Skeletal muscle tissue (tissue), 4 donors: Measurements from ENCODE around the gene MSI2. TPM values are rescaled to one million over a fixed set of nuclear protein-coding genes. Genes with fewer than 3 reads are reported as not detected.
A peak's percentile ranks its signal among the peaks of the same experiment; 100 is the strongest.
"Not testable (repeated sequence)": the region's sequence is repeated elsewhere in the genome, so short reads cannot be mapped to it uniquely, and the experiment has no call there.

Experiments used
- H3K27ac ChIP-seq: one replicate; pipeline ENCODE4 v1.7.0; 2013; ENCODE audit warnings: mild to moderate bottlenecking, low read depth, low read length, inconsistent platforms
- H3K27me3 ChIP-seq, 3 donors: one replicate each; pipeline ENCODE4 v1.7.0; 2013; ENCODE audit warnings: low read length in 3 of 3; ENCODE audit not compliant: control insufficient read depth in 3 of 3, insufficient read depth in 3 of 3
- H3K36me3 ChIP-seq, 3 donors: one replicate each; pipeline ENCODE4 v1.7.0; 2013; ENCODE audit warnings: low read length in 3 of 3; ENCODE audit not compliant: control insufficient read depth in 3 of 3, insufficient read depth in 3 of 3
- H3K4me1 ChIP-seq, 3 donors: one replicate each; pipeline ENCODE4 v1.7.0; 2013; ENCODE audit warnings: low read length in 3 of 3, mild to moderate bottlenecking in 3 of 3; ENCODE audit not compliant: control insufficient read depth in 3 of 3, insufficient read depth in 3 of 3
- H3K4me3 ChIP-seq, 3 donors: one replicate each; pipeline ENCODE4 v1.7.0; 2013; ENCODE audit warnings: low read length in 3 of 3
- H3K9ac ChIP-seq, 3 donors: one replicate each; pipeline ENCODE4 v1.7.0; 2013; ENCODE audit warnings: low read length in 3 of 3, mild to moderate bottlenecking in 3 of 3, moderate library complexity in 2 of 3, low read depth in 1 of 3
- H3K9me3 ChIP-seq, 3 donors: one replicate each; pipeline ENCODE4 v1.7.0; 2013; ENCODE audit warnings: low read length in 3 of 3; ENCODE audit not compliant: control insufficient read depth in 3 of 3
- total RNA-seq: library from RNA; depleted of rRNA; stranded (reverse); fragments of >200 nt; gene quantifications from one replicate; pipeline ENCODE4 v1.2.3, GENCODE V29; 2014
- donor health status: Osteomylitis.

The MSI2 gene
- total RNA-seq, 1 donor from 2014 or later, result 20.4 TPM

DNA sequence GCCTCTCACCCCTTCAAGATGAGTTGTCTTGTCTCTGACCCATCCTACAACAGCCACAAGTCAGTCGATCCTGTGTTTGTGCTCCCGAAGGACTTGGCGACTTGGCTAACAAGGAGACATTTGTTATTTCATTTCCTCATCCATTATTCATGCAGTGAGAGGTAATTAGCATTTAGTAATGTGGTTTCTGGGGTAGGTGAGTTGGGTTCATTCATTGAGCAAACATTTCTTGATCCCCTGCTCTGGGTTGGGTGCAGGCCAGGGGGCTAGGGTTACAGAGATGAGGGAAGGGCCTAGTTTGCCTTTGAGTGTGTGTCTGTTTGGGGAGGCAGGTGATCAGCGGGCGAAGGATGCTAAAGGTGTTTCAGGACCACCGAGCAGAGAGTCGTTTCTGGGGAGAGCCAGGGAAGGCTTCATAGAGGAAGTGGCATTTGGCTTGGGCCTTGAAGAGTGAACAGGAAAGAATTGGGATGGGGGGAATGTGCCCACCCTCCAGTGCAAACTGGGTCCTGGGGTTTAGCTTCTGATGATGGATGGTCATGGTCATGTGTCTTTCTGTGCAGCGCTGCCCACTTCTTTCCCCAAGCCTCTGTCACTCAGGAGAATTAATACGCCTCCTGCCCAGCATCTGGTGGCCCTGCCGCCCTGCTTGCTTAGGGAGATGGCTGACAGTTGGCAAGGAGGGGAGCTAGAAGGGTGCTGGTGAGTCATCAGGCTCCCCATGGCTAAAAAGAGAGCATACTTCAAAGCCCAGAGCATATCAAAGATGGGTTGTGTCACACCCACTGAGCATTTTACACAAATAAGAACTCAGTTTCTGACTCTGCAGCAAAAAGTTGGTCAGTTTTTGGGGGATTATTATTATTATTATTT is 38.5 kb downstream of the MSI2 start:
- peak overlapping the region; percentile 83 for H3K27ac ChIP-seq
- no peak overlapping the region for H3K4me3 ChIP-seq
- H3K27me3 ChIP-seq, result no peaks in the 10 kb centered on the region
- H3K9ac ChIP-seq, result peak overlapping the region in 1 of 3 donors; percentile 62
- H3K36me3 ChIP-seq, result peaks cover 0 to under 1% (median 0%) of the 10 kb centered on the region in 3 donors
- H3K4me1 ChIP-seq, result peaks cover 19 to 49% (median 43%) of the 10 kb centered on the region in 3 donors
- H3K9me3 ChIP-seq, result no peaks in the 10 kb centered on the region

DNA sequence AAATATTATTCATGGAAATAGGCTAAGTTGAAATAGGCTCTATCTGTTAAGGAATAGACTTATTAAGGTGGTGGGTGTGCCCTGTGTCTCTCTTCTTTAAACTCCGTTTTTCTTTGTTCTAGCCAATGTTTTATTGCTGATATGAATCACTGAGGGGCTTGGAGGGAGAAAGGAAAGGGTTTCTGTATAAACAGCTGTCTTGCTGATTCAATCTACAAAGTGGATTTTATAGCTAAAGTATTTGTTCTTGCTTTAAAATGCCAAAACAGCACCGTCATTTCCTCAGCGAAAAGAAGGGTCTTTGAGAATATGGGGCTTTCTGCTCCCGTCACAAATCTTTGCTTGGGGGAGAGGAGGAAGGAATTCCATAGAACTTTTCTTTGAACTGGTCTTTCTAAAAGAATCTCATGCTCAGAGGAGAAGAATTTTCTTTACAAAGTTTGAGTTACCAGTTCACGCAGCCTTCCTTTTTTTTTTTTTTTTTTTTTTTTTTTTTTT is 39.3 kb downstream of the MSI2 start:
- Histone ChIP-seq H3K27ac (peak overlapping the region; percentile 83), H3K4me1 (peaks cover 15 to 44% (median 40%) of the 10 kb centered on the region in 3 donors), H3K9me3 (no peaks in the 10 kb centered on the region), H3K27me3 (no peaks in the 10 kb centered on the region), H3K9ac (peak overlapping the region in 2 of 3 donors; percentile 62 to 65), H3K4me3 (peak overlapping the region in 1 of 3 donors; percentile 17), H3K36me3 (no peaks in the 10 kb centered on the region)

GRCh38 chr17:57296231-57296630 is 39.9 kb downstream of the MSI2 start:
- H3K27ac ChIP-seq, result peak overlapping the region; percentile 83
- H3K9ac ChIP-seq, result peak overlapping the region in 1 of 3 donors; percentile 65
- H3K4me1 ChIP-seq, result peaks cover 15 to 38% (median 35%) of the 10 kb centered on the region in 3 donors
- H3K9me3 ChIP-seq, result no peaks in the 10 kb centered on the region
- no peak overlapping the region for H3K4me3 ChIP-seq
- H3K36me3 ChIP-seq, result no peaks in the 10 kb centered on the region
- H3K27me3 ChIP-seq, result no peaks in the 10 kb centered on the region

DNA sequence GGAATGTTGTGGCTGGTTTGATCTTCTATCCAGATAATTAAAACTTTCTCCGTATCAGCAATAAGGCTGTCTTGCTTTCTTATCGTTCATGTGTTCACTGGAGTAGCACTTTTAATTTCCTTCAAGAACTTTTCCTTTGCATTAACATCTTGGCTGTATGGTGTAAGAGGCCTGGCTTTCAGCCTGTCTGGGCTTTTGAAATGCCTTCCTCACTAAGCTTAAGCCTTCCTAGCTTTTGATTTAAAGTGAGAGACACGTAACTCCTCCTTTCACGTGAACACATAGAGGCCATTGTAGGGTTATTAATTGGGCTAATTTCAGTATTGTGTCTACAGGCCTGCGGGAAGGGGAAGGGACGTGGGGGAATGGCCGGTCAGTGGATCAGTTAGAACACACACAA is 42.9 kb downstream of the MSI2 start:
- Histone ChIP-seq H3K27ac (no peak overlapping the region), H3K36me3 (no peaks in the 10 kb centered on the region), H3K9me3 (no peaks in the 10 kb centered on the region), H3K27me3 (no peaks in the 10 kb centered on the region), H3K4me3 (no peak overlapping the region), H3K9ac (no peak overlapping the region), H3K4me1 (peaks cover 15 to 32% (median 28%) of the 10 kb centered on the region in 3 donors)

GRCh38 chr17:57300592-57300991 is 44.3 kb downstream of the MSI2 start:
- not testable (repeated sequence) for H3K9me3 ChIP-seq, H3K36me3 ChIP-seq, H3K27me3 ChIP-seq, H3K4me3 ChIP-seq, H3K27ac ChIP-seq, H3K9ac ChIP-seq
- H3K4me1 ChIP-seq, result peaks cover 6 to 23% (median 16%) of the 10 kb centered on the region in 3 donors

GRCh38 chr17:57302690-57303465 is 46.6 kb downstream of the MSI2 start:
- peaks cover 0 to 29% (median 21%) of the 10 kb centered on the region in 3 donors for H3K4me1 ChIP-seq
- no peaks in the 10 kb centered on the region for H3K36me3 ChIP-seq
- H3K27me3 ChIP-seq, result no peaks in the 10 kb centered on the region
- no peak overlapping the region for H3K4me3 ChIP-seq
- H3K9me3 ChIP-seq, result no peaks in the 10 kb centered on the region
- no peak overlapping the region for H3K27ac ChIP-seq
- no peak overlapping the region for H3K9ac ChIP-seq

DNA sequence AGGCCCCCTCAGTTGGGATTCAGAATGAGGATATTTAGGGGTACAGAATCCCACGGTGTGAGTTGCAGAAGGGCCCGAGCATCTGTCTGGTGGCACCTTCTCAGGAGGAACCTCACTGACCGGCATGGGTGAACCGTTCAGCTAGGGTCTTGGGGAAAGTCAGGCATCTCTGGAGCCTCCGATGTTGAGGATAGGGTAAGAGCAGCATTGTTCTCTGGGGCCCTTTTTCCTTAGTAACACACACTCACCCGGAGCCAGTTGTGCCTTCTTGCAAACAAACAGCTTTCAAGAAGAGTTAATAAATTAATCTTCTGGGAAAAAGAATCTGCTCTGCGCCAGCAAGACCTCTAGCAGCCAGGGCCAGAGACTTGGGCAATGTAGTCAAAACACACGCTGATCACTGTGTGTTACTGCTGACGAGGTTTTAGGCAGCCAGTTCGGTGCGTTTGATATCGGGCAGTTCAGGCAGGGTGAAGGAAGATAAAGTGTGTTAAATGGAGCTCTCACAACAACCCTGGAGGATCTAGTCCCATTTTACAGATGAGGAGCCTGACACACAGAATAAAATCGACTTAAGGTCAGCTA is 48.9 kb downstream of the MSI2 start:
- no peaks in the 10 kb centered on the region for H3K9me3 ChIP-seq
- no peaks in the 10 kb centered on the region for H3K36me3 ChIP-seq
- no peak overlapping the region for H3K27ac ChIP-seq
- H3K9ac ChIP-seq, result no peak overlapping the region
- no peak overlapping the region for H3K4me3 ChIP-seq
- H3K4me1 ChIP-seq, result peaks cover 13 to 49% (median 40%) of the 10 kb centered on the region in 3 donors
- H3K27me3 ChIP-seq, result no peaks in the 10 kb centered on the region

GRCh38 chr17:57305908-57306504 is 49.7 kb downstream of the MSI2 start:
- no peaks in the 10 kb centered on the region for H3K36me3 ChIP-seq
- no peak overlapping the region for H3K27ac ChIP-seq
- no peak overlapping the region for H3K4me3 ChIP-seq
- H3K4me1 ChIP-seq, result peaks cover 13 to 52% (median 40%) of the 10 kb centered on the region in 3 donors
- H3K9me3 ChIP-seq, result no peaks in the 10 kb centered on the region
- no peaks in the 10 kb centered on the region for H3K27me3 ChIP-seq
- no peak overlapping the region for H3K9ac ChIP-seq

DNA sequence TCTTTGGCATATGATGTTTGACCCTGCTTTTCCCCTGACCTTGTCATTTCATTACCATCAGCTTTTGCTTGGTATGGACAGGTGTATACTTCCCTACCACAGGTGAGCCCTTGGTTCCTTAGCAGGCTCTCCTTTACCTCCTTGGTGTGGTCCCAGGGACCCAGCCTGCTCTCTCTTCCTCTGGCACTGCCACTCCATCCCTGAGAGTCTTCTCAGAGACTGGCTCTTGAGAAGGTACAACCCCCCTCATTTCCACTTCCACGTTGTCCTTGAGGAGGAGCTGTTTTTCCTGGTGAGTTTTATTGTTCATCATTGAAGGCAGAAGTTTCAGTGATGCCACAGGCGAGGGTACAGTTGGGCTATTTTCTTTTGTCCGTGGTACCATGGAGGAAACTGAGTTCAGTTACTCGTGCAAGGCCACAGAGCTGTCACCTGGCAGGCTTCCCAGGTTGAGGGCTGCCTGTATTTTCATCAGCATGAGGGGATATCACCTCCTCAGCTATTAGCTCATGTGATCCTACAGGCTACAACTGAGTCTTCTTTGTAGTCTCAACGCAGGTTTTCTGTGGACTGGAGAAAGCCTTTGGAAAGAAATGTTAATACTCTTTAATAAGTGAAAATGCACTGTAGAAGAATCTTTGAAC is 52.3 kb downstream of the MSI2 start:
- Histone ChIP-seq H3K9me3 (no peaks in the 10 kb centered on the region), H3K4me1 (peaks cover 32 to 61% (median 49%) of the 10 kb centered on the region in 3 donors), H3K36me3 (no peaks in the 10 kb centered on the region), H3K27ac (no peak overlapping the region), H3K27me3 (no peaks in the 10 kb centered on the region), H3K4me3 (no peak overlapping the region), H3K9ac (no peak overlapping the region)
